Mucosa of rectum (tissue), 2 donors: ENCODE results near the gene GABBR2.

ENCODE experiments used
- H3K27ac ChIP-seq, 2 donors: one replicate each; pipeline ENCODE4 v1.7.0; 2013; ENCODE audit warnings: inconsistent platforms in 2 of 2, low read depth in 2 of 2, low read length in 2 of 2
- H3K27me3 ChIP-seq, 2 donors: one replicate each; pipeline ENCODE4 v1.7.0; 2013; ENCODE audit warnings: low read length in 2 of 2; ENCODE audit not compliant: control insufficient read depth in 2 of 2, insufficient read depth in 2 of 2
- H3K36me3 ChIP-seq, 2 donors: one replicate each; pipeline ENCODE4 v1.7.0; 2013; ENCODE audit warnings: low read length in 2 of 2; ENCODE audit not compliant: control insufficient read depth in 2 of 2, insufficient read depth in 2 of 2
- H3K4me1 ChIP-seq, 2 donors: one replicate each; pipeline ENCODE4 v1.7.0; 2013; ENCODE audit warnings: low read length in 2 of 2, mild to moderate bottlenecking in 1 of 2; ENCODE audit not compliant: control insufficient read depth in 2 of 2, insufficient read depth in 2 of 2
- H3K4me3 ChIP-seq, 2 donors: one replicate each; pipeline ENCODE4 v1.7.0; 2013; ENCODE audit warnings: low read length in 2 of 2
- H3K9ac ChIP-seq, 2 donors: one replicate each; pipeline ENCODE4 v1.7.0; 2013; ENCODE audit warnings: low read length in 2 of 2, low read depth in 1 of 2, mild to moderate bottlenecking in 1 of 2
- H3K9me3 ChIP-seq, 2 donors: one replicate each; pipeline ENCODE4 v1.7.0; 2013; ENCODE audit warnings: low read length in 2 of 2; ENCODE audit not compliant: control insufficient read depth in 2 of 2
- donor health status: healthy.
- donor health status: Normal muscosa, but diverticular disease.

The GABBR2 gene

DNA sequence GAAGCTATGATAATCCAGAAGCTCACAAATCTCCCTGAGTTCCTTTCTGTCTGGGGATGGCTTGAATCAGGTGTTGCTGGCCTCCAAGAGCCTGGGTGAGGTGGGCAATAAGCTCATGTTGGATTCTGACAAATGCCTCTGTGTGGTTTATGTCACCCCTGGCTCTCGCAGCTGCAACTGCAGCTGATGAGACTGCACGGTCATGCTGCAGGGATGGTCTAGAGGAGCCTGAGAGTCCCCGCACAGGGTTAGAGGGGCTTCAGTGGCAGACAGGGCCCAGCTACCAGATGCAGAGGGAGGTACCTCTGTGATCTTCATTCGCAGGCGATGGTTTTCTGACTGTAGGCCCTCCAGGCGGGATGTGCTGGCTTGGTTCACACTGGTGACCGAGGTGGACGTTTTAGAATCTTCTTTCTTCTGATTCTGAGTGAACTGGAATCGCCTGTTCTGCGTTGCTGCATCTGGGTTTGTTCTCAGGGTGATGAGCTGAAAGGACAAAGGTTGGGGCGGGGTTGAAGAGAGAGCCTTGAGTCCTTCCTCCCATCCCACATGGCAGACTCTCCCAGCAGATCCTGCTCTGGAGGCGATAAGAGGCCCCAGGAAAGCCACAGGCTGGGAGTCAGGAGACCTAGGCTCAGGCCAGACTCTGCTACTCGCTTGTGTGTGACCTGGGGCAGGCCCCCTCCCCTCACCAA, 405.6 kb downstream of the GABBR2 start:
- Histone ChIP-seq H3K4me3 (no peak overlapping the region), H3K27ac (no peak overlapping the region), H3K9ac (no peak overlapping the region), H3K9me3 (no peaks in the 10 kb centered on the region), H3K4me1 (no peaks in the 10 kb centered on the region), H3K36me3 (no peaks in the 10 kb centered on the region), H3K27me3 (peaks cover 0 to 1% of the 10 kb centered on the region in 2 donors)

DNA sequence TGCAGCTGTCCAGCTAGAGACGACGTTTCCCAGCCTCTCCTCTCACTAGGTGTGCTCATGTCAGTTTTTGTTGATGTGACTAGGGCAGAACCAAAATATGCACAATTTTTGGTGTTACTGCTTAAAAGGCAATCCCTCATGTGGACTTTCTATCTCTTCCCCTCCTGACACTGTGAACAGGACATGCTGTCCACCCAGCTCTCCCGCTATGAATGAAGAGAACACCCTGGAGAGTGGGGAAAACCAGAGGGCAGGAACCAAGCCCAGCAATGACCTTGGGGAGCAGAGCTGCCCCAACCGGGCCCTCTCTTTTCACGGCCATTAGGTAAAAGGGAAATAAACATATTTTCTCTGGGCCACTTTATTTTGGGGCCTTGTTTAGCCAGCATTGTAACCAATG, 406.6 kb downstream of the GABBR2 start:
- no peaks in the 10 kb centered on the region for H3K36me3 ChIP-seq
- no peaks in the 10 kb centered on the region for H3K9me3 ChIP-seq
- H3K9ac ChIP-seq, result no peak overlapping the region
- H3K27me3 ChIP-seq, result peaks cover 0 to 1% of the 10 kb centered on the region in 2 donors
- no peak overlapping the region for H3K27ac ChIP-seq
- no peaks in the 10 kb centered on the region for H3K4me1 ChIP-seq
- no peak overlapping the region for H3K4me3 ChIP-seq

DNA sequence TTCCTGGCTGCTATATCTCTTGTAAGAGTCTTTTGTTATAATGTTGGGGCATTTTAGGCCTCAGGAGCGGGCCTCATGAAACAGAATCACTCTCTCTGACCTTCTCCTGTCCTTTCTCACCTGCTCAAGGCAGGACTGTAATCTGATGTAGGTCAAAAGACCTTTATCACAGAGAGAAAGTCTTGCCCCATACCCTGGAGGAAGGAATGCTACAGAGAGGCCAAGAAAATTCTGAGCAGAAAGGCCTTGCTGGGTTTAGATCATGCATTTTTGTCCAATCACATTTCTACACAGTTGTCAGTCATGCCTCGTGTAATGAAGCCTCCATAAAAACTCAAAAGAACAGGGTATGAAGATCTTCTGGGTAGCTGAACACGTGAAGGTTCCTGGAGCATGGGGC, 408.1 kb downstream of the GABBR2 start:
- Histone ChIP-seq H3K9me3 (no peaks in the 10 kb centered on the region), H3K4me3 (no peak overlapping the region), H3K27ac (no peak overlapping the region)

DNA sequence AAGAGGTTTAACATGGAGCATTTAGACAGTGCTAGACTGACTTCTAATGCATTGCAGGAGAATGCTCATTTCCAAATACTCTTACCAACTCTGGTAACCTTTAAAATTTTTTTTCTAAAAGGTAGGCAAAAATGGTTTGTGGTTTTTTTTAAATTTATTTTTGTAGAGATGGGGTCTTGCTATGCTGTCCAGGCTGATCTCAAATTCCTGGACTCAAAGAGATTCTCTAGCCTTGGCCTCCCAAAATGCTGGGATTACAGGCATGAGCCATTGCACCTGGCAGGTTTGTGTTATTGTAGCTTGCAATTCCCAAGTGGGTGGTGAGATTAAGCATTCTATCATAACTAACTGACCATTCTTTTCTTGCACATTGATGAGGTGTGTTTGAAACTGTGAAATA, 410.3 kb downstream of the GABBR2 start:
- no peak overlapping the region for H3K4me3 ChIP-seq
- H3K27me3 ChIP-seq, result no peaks in the 10 kb centered on the region
- H3K36me3 ChIP-seq, result no peaks in the 10 kb centered on the region
- no peak overlapping the region for H3K9ac ChIP-seq
- H3K27ac ChIP-seq, result no peak overlapping the region
- no peaks in the 10 kb centered on the region for H3K4me1 ChIP-seq
- H3K9me3 ChIP-seq, result no peaks in the 10 kb centered on the region

More for the DNA sequence above, 408.1 kb downstream of the GABBR2 start:
- Histone ChIP-seq H3K27me3 (no peaks in the 10 kb centered on the region), H3K4me1 (no peaks in the 10 kb centered on the region), H3K9ac (no peak overlapping the region), H3K36me3 (no peaks in the 10 kb centered on the region)

DNA sequence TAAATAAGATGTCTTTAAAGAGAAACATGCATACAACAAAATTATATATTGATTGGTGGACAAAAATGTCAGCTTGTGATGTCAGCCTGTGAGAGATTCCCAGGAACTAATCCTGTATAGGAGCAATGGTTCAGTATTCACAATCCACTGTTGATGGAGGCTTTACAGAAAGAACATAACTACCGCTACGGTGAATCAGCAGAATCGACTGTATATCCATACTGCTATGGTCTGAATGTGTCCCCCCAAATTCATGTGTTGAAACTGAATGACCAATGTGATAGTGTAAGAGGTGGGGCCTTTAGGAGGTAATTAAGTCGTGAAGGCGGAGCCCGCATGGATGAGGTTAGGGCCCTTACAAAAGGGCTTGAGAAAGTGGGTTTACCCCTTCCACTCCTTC, 412.9 kb downstream of the GABBR2 start:
- no peak overlapping the region for H3K4me3 ChIP-seq
- no peak overlapping the region for H3K27ac ChIP-seq
- no peaks in the 10 kb centered on the region for H3K4me1 ChIP-seq
- no peak overlapping the region for H3K9ac ChIP-seq
- no peaks in the 10 kb centered on the region for H3K27me3 ChIP-seq
- no peaks in the 10 kb centered on the region for H3K36me3 ChIP-seq
- H3K9me3 ChIP-seq, result no peaks in the 10 kb centered on the region

DNA sequence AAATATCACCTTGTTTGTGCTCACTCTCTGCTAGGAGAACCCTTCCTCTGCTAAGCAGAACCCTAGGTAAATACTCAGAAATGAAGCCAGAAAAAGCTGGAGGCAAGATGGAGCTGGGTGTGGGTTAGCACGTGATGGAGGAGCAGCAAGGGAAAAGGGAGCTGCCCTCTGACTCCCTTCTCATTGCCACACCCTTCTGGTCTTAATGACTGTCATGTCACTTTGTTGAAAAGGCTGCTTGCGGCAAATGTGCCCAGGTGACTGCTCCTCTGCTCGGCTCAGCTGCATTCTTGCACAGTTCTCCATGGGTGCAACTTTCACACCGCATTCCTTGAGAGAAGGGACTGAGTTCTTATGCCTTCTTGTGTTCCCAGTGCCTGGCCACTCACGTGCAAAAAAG, 416.9 kb downstream of the GABBR2 start:
- H3K27ac ChIP-seq, result no peak overlapping the region
- H3K36me3 ChIP-seq, result no peaks in the 10 kb centered on the region
- H3K9ac ChIP-seq, result no peak overlapping the region
- H3K27me3 ChIP-seq, result no peaks in the 10 kb centered on the region
- peaks cover 0 to 5% of the 10 kb centered on the region in 2 donors for H3K4me1 ChIP-seq
- H3K4me3 ChIP-seq, result no peak overlapping the region
- H3K9me3 ChIP-seq, result no peaks in the 10 kb centered on the region

DNA sequence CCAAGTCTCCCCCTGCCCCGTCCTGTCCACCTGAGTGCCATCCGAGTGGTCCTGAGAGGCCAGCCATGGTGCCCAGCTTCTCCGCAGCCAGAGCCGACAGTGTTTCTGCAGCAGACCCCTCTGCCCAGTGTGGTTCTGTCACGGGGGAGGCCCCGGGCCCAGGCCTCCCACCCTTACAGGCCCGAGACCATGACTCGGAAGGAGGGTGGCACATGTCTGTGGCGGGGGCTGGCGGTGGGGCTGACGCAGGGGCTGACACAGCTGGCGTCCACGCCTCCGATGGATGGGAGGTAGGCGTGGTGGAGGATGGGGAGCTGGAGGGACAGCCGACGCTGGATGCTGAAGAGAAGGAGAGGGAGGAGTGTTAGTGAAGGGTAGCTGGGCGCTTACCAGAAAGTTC, 418.3 kb downstream of the GABBR2 start:
- no peaks in the 10 kb centered on the region for H3K9me3 ChIP-seq
- peaks cover 0 to 5% of the 10 kb centered on the region in 2 donors for H3K4me1 ChIP-seq

DNA sequence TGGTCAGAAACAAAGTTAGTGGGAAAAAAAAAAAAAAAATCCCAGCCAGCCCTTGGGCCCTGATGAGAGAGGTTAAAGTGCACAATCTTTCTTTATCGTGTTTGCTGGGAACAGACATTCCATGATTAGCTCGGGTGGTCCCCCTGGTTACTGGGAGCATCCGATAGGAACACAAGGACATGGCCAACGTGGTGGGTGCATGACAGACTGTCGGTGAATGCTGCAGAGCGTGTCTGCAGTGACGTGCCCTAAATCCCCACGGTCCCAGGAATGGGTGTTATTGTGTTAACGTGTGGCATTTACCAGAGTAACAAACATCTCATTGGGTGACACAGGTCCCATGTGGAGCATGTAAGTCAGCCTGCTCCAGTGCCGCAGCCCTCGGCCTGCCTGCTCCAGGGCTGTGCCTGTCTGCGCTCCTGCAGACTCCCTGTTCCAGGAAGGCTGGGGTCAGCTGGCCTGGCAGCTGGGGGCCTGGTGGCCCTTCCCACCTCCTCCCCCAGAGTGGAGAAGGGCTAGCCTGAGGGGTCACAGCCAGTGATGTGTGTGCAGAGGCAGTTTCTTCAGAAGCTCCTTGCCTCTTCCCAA, 419.0 kb downstream of the GABBR2 start:
- no peaks in the 10 kb centered on the region for H3K36me3 ChIP-seq
- H3K27ac ChIP-seq, result no peak overlapping the region
- no peak overlapping the region for H3K4me3 ChIP-seq

More for the DNA sequence above, 418.3 kb downstream of the GABBR2 start:
- no peak overlapping the region for H3K9ac ChIP-seq
- no peaks in the 10 kb centered on the region for H3K36me3 ChIP-seq
- no peak overlapping the region for H3K4me3 ChIP-seq
- H3K27ac ChIP-seq, result no peak overlapping the region
- peaks cover 0 to 1% of the 10 kb centered on the region in 2 donors for H3K27me3 ChIP-seq

DNA sequence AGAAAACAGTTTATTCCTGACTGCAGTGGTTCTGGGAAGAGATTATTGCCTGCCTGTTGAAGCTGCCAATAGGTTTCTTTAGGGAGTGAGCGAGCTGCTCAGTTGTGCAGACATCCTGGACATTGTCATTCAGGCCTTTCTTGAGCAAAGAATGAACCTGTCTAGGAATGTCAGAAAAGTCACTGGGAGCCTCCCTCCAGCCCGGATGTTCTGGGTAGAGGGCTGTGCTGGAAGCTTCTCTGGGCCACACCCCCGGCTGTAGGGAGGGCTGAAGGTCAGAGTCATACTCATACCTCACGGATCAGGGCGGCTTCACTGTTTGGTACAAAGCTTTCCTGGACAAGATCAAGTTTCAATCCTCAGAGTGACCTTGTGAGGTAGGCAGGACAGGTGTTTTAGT, 419.9 kb downstream of the GABBR2 start:
- Histone ChIP-seq H3K27me3 (peaks cover 1 to 4% of the 10 kb centered on the region in 2 donors), H3K4me1 (peaks cover 0 to 5% of the 10 kb centered on the region in 2 donors), H3K9me3 (no peaks in the 10 kb centered on the region), H3K4me3 (no peak overlapping the region), H3K36me3 (no peaks in the 10 kb centered on the region), H3K9ac (no peak overlapping the region), H3K27ac (no peak overlapping the region)

More for the DNA sequence above, 419.0 kb downstream of the GABBR2 start:
- peaks cover 0 to 5% of the 10 kb centered on the region in 2 donors for H3K4me1 ChIP-seq
- H3K9me3 ChIP-seq, result no peaks in the 10 kb centered on the region
- peaks cover 1 to 4% of the 10 kb centered on the region in 2 donors for H3K27me3 ChIP-seq
- H3K9ac ChIP-seq, result no peak overlapping the region

DNA sequence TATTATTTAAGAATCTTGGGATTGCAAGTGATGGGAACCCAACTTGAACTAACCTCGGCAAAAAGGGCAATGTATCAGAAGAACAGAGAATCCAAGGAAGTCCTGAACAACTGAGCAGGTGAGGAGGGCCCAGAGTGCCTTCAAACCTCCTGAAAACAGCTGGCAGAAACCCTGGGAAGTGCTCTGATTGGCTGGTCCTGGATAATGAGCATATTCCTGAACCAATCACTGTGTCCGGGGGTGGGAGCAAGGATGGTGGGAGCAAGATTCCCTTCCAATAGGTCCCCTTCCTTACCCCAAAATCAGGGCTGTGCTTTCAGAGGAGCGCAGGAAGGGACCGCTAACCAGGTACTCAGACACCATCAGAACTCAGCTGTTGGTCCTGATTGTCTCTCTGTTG, 421.4 kb downstream of the GABBR2 start:
- peaks cover 0 to 5% of the 10 kb centered on the region in 2 donors for H3K4me1 ChIP-seq
- H3K27me3 ChIP-seq, result peaks cover 1 to 4% of the 10 kb centered on the region in 2 donors
- H3K9me3 ChIP-seq, result no peaks in the 10 kb centered on the region
- no peak overlapping the region for H3K4me3 ChIP-seq
- no peak overlapping the region for H3K27ac ChIP-seq
- no peaks in the 10 kb centered on the region for H3K36me3 ChIP-seq
- no peak overlapping the region for H3K9ac ChIP-seq
